ENCODE measurements around the gene EIF2S3B.

The EIF2S3B gene

DNA sequence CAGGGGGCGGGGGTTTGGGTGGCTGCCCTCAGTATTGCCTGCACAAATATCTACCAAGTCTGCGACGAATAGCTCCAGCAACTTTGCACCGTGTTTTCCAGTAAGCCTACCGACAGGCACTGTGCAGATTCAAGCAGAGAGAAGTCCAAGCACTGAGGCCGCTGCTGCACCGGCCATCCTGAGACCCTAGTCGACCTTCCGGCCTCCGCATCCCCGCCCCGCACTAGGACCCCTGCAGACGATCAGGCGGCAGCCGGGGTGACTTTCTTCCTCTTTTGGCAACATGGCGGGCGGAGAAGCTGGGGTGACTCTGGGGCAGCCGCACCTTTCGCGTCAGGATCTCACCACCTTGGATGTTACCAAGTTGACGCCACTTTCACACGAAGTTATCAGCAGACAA is at the start of gene EIF2S3B:
Gene EIF2S3B (plus strand): TSS at position 271 of the 400 bp plus-strand sequence. CDS start 13 bp downstream, at position 284.
- Histone ChIP-seq H3F3A (ENCODE audit: insufficient read depth, low read length) (no peaks in the 10 kb centered on the region), H2AFZ (ENCODE audit: low read length) (no peak within 1 kb of the TSS), H3K4me2 (ENCODE audit: low read depth, low read length) (no peak within 1 kb of the TSS), H3K9ac (ENCODE audit: low read length) (no peak within 1 kb of the TSS), H3K9me3 (replicated peaks; ENCODE audit: insufficient read depth, low read length) (no peaks in the 10 kb centered on the region), H3K27me3 (replicated peaks; ENCODE audit: insufficient read depth, low read length) (no peaks in the 10 kb centered on the region), H4K20me1 (ENCODE audit: insufficient read depth, low read length) (no peaks in the 10 kb centered on the region), H3K9me2 (replicated peaks; ENCODE audit: insufficient read depth, low read length) (no peaks in the 10 kb centered on the region), H3K4me1 (ENCODE audit: low read length) (no peaks in the 10 kb centered on the region), H3K4me3 (ENCODE audit: low read length) (no peak within 1 kb of the TSS), H3K79me2 (ENCODE audit: low read length) (no peaks in the 10 kb centered on the region), H3K36me3 (replicated peaks; ENCODE audit: insufficient read depth, low read length) (no peaks in the 10 kb centered on the region), H3K27ac (ENCODE audit: low read length) (no peak within 1 kb of the TSS)
- TF ChIP-seq EZH2 (optimal IDR thresholded peaks at IDR 0.05; ENCODE audit: low read depth, low read length) (no peak), EZH2phosphoT487 (IDR thresholded peaks at IDR 0.05; ENCODE audit: low read length) (no peak)
- TF ChIP-seq, protein P1, sequence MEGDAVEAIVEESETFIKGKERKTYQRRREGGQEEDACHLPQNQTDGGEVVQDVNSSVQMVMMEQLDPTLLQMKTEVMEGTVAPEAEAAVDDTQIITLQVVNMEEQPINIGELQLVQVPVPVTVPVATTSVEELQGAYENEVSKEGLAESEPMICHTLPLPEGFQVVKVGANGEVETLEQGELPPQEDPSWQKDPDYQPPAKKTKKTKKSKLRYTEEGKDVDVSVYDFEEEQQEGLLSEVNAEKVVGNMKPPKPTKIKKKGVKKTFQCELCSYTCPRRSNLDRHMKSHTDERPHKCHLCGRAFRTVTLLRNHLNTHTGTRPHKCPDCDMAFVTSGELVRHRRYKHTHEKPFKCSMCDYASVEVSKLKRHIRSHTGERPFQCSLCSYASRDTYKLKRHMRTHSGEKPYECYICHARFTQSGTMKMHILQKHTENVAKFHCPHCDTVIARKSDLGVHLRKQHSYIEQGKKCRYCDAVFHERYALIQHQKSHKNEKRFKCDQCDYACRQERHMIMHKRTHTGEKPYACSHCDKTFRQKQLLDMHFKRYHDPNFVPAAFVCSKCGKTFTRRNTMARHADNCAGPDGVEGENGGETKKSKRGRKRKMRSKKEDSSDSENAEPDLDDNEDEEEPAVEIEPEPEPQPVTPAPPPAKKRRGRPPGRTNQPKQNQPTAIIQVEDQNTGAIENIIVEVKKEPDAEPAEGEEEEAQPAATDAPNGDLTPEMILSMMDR (IDR thresholded peaks at IDR 0.05; ENCODE audit: low read length): no peak
- no peak for DNase-seq

DNA sequence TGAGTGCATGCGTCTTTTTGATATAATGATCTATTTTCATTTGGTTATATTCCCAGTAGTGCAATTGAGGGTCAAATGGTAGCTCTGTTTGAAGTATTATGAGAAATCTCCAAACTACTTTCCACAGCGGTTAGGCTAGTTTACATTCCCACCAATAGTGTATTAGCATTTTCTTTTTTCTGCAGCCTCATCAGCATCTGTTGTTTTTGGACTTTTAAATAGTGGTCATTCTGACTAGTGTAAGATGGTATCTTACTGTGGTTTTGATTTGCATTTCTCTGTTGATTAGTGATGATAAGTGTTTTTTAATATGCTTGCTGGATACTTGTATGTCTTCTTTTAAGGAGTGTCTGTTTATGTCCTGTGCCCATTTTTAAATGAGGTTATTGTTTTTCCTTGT is 48.8 kb upstream of the EIF2S3B start:
- Histone ChIP-seq H3K27me3 (replicated peaks; ENCODE audit: insufficient read depth, low read length) (no peaks in the 10 kb centered on the region), H3K27ac (ENCODE audit: low read length) (no peak overlapping the region), H3K9ac (ENCODE audit: low read length) (no peak overlapping the region), H3K4me3 (ENCODE audit: low read length) (no peak overlapping the region), H3K4me1 (ENCODE audit: low read length) (peaks cover 16% of the 10 kb centered on the region), H2AFZ (ENCODE audit: low read length) (no peak overlapping the region), H4K20me1 (ENCODE audit: insufficient read depth, low read length) (no peaks in the 10 kb centered on the region), H3K9me2 (replicated peaks; ENCODE audit: insufficient read depth, low read length) (no peaks in the 10 kb centered on the region), H3K79me2 (ENCODE audit: low read length) (no peaks in the 10 kb centered on the region), H3F3A (ENCODE audit: insufficient read depth, low read length) (no peaks in the 10 kb centered on the region), H3K4me2 (ENCODE audit: low read depth, low read length) (no peak overlapping the region), H3K36me3 (replicated peaks; ENCODE audit: insufficient read depth, low read length) (no peaks in the 10 kb centered on the region), H3K9me3 (replicated peaks; ENCODE audit: insufficient read depth, low read length) (no peaks in the 10 kb centered on the region)
- no peak for DNase-seq
- TF ChIP-seq EZH2 (optimal IDR thresholded peaks at IDR 0.05; ENCODE audit: low read depth, low read length) (no peak), EZH2phosphoT487 (IDR thresholded peaks at IDR 0.05; ENCODE audit: low read length) (no peak)
- TF ChIP-seq, protein P1 (IDR thresholded peaks at IDR 0.05; ENCODE audit: low read length): no peak

DNA sequence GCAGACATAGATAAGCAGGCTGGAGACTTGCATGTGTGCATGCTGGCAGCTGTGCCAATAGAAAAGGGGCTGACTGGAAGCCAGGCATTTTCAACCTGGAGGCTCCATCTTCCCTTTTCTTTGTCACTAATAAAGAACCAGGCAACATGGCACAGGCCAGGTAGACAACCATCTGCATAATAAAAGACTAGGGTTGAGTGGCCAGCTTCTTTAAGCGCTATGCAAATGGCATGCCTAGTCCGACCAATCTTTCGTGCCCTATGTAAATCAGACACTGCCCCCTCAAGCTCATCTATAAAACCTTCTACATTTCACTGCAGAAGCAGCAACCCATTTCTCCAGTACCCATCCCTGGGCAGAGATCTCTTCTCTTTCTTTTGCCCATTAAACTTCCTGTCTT is 47.9 kb upstream of the EIF2S3B start:
- Histone ChIP-seq H2AFZ (ENCODE audit: low read length) (no peak overlapping the region), H3K9ac (ENCODE audit: low read length) (no peak overlapping the region), H3K4me3 (ENCODE audit: low read length) (no peak overlapping the region)

More for the DNA sequence above, 47.9 kb upstream of the EIF2S3B start:
- DNase-seq: no peak
- Histone ChIP-seq H3K9me2 (replicated peaks; ENCODE audit: insufficient read depth, low read length) (no peaks in the 10 kb centered on the region), H4K20me1 (ENCODE audit: insufficient read depth, low read length) (no peaks in the 10 kb centered on the region), H3K4me1 (ENCODE audit: low read length) (peaks cover 16% of the 10 kb centered on the region), H3K4me2 (ENCODE audit: low read depth, low read length) (no peak overlapping the region), H3K36me3 (replicated peaks; ENCODE audit: insufficient read depth, low read length) (no peaks in the 10 kb centered on the region), H3K27me3 (replicated peaks; ENCODE audit: insufficient read depth, low read length) (no peaks in the 10 kb centered on the region), H3K9me3 (replicated peaks; ENCODE audit: insufficient read depth, low read length) (no peaks in the 10 kb centered on the region), H3F3A (ENCODE audit: insufficient read depth, low read length) (no peaks in the 10 kb centered on the region), H3K79me2 (ENCODE audit: low read length) (no peaks in the 10 kb centered on the region), H3K27ac (ENCODE audit: low read length) (no peak overlapping the region)
- TF ChIP-seq EZH2phosphoT487 (IDR thresholded peaks at IDR 0.05; ENCODE audit: low read length) (no peak), EZH2 (optimal IDR thresholded peaks at IDR 0.05; ENCODE audit: low read depth, low read length) (no peak)
- TF ChIP-seq, protein P1 (IDR thresholded peaks at IDR 0.05; ENCODE audit: low read length): no peak

Measured in MM.1S (cell line).